PC-3 (cell line): ENCODE results near the gene DNAH5.
"Not testable (repeated sequence)": the region's sequence is repeated elsewhere in the genome, so short reads cannot be mapped to it uniquely, and the experiment has no call there.

ENCODE experiments used
- EZH2 ChIP-seq: fragments of 300-600 bp; sonication (generic); IDR thresholded peaks from one replicate; pipeline ENCODE4 v1.6.1; 2017; ENCODE audit warnings: antibody characterized with exemption, mild to moderate bottlenecking, low read length; ENCODE audit not compliant: unreplicated experiment
- EZH2phosphoT487 ChIP-seq: fragments of 300-600 bp; sonication (generic); IDR thresholded peaks from 2 replicates; pipeline ENCODE4 v1.6.1; 2018; ENCODE audit warnings: mild to moderate bottlenecking, antibody characterized with exemption, low read length, borderline replicate concordance
- TF ChIP-seq, protein P1 (sequence below): fragments of 300-600 bp; sonication (generic); conservative IDR thresholded peaks from 2 replicates; pipeline ENCODE4 v1.5.1; 2017; ENCODE audit warnings: antibody characterized with exemption, low read depth, mild to moderate bottlenecking, low read length

DNA sequence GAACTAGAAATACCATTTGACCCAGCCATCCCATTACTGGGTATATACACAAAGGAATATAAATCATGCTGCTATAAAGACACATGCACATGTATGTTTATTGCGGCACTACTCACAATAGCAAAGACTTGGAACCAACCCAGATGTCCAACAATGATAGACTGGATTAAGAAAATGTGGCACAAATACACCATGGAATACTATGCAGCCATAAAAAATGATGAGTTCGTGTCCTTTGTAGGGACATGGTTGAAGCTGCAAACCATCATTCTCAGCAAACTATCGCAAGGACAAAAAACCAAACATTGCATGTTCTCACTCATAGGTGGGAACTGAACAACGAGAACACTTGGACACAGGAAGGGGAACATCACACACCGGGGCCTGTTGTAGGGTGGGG, 40.4 kb upstream of the DNAH5 start:
- TF ChIP-seq EZH2, EZH2phosphoT487: not testable (repeated sequence)
- TF ChIP-seq, protein P1, sequence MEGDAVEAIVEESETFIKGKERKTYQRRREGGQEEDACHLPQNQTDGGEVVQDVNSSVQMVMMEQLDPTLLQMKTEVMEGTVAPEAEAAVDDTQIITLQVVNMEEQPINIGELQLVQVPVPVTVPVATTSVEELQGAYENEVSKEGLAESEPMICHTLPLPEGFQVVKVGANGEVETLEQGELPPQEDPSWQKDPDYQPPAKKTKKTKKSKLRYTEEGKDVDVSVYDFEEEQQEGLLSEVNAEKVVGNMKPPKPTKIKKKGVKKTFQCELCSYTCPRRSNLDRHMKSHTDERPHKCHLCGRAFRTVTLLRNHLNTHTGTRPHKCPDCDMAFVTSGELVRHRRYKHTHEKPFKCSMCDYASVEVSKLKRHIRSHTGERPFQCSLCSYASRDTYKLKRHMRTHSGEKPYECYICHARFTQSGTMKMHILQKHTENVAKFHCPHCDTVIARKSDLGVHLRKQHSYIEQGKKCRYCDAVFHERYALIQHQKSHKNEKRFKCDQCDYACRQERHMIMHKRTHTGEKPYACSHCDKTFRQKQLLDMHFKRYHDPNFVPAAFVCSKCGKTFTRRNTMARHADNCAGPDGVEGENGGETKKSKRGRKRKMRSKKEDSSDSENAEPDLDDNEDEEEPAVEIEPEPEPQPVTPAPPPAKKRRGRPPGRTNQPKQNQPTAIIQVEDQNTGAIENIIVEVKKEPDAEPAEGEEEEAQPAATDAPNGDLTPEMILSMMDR, result not testable (repeated sequence)
